NCI-H1417 (cell line): ENCODE results near the gene RFX5.

ENCODE experiments used
- DNase-seq, 3 experiments: peaks; one replicate each; lab custom pipeline; 2025; lab: John Stamatoyannopoulos, UW

RFX5 gene

DNA sequence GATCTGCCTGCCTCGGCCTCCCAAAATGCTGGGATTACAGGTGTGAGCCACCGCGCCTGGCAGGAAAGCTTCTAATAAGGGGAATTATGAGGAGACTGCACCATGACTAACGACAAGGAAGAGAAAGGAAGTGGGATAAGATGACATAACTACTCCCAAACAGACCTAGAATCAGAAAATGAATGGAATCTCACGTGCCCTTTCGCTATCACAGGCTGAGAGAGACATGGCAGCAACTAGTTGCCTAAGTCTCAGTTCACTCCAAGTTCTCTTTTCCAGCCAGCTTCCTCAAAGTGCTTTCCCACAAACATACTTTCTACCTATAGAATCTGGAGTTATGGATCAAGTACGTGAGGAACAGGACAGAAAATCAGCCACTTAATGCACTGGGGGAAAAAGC lies 21.8 kb downstream of the RFX5 start:
- DNase-seq: no peak

- DNase-seq: no peak
These were observed 22.6 kb downstream of the RFX5 start for GRCh38 chr1:151324390-151324930.

DNA sequence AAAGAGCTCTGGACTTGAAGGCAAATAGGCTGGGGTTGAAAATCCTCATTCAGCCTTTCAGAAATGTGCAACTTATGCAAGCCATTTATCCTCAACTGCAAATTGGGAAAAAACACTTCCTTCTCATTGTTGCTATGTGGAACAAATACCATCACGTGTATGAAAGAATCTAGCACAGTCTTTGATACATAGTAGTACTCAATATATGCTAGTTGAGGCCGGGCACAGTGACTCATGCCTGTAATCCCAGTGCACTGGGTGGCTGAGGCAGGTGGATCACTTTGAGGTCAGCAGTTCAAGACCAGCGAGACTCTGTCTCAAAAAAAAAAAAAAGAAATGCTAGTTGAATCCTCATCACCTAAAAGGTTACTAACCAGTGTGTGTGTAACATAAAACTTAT lies 28.1 kb downstream of the RFX5 start:
- no peak for DNase-seq

DNA sequence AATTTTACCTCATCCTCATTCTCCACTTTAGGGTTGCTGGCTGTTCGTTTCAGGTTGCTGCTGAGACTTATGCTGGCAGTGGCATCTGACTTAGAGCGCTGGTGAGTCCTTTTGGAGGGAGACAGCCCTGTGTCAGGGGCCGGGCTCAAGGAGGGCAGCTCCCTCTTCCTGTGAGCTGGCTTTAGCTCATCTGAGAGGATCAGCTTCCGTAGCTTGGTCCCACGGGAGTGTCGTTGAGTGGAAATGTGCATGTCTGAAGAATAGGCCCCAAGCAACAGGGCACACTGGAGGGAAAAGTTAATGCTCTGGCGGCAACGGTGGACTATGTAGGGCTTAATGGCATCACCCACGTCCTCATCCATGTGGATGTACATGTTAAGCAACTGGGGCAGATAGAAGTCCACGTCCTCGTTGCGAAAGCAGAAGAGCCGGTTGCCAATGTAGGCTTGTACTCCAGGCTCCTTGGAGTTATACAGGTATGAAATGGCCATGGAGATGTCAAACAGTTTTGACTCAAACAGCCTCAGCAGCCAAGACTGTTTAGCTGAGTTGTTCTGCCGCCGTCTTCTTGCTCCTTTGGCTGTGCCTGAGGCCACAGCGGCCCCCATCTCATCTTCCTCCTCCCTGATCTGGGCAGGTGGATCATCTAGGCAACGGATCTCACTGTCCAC lies 31.4 kb downstream of the RFX5 start:
- no peak for DNase-seq

DNA sequence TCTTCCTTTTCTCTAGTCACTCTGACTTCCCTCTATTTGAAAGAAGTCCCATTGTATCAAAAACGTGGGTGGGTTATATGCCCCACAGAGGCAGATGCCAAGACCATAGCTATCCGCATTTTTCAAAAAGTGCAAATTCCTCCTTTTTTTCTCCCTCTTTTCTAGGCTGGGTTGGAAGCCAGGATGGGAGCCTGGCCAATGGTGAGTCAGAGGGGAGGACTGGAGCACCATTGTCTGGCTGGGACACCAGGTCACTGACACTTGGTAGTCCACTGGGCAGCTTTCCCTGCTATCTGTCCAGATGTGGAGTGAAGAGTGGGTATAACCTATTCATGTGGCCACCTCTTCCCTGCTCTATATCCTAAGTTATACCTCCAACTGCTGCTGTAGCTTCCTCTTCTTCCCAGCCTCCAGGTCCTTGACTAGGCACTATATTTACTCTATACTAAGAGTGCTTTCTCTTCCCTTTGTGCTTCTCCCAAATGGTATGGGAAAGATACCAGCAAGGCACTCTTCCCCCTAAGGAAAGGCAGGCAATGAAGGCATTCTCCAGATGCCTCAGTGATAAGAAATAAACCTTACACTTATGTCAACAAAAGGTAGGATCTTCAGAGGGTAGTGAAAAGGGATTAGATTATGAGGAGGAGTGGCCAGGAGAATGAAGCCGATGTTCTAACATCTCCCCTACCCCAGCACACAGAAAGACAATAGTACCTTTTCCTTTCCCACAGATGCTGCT lies 32.7 kb downstream of the RFX5 start:
- no peak for DNase-seq

- DNase-seq: no peak
These were observed 33.6 kb downstream of the RFX5 start for GRCh38 chr1:151313501-151313900.

DNA sequence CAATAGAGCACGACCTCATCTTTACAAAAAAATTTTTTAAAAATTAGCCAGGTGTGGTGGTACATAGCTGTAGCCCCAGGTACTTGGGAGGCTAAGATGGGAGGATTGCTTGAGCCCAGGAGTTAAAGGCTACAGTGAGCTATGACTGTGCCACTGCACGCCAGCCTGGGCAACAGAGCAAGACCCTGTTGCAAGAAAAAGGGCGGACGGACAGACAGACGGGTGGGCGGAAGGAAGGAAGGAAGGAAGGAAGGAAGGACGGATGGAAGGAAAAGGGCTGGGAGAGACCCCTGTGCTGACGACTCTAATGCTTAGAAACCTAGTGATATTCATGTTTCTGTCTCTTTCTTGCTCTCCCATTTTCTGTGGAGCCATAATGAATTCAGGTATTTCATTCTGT lies 34.2 kb downstream of the RFX5 start:
- no peak for DNase-seq

DNA sequence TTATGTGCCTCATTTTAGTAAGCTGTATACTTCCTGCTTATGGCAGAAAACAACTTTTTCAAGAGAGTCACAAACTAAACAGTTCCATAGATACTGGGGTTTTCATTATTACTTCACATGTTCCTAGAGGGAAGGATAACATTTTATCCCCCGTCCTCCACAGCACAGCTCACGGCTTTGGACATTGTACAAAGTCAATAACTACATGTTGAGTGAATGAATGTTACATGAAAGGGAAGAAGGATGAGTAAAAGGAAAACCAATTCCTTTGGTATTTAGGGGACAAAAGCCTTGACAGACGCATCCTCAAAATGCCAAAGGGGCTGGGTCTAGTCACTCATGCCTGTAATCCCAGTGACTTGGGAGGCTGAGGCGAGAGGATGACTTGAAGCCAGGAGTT lies 34.6 kb downstream of the RFX5 start:
- DNase-seq: no peak

DNA sequence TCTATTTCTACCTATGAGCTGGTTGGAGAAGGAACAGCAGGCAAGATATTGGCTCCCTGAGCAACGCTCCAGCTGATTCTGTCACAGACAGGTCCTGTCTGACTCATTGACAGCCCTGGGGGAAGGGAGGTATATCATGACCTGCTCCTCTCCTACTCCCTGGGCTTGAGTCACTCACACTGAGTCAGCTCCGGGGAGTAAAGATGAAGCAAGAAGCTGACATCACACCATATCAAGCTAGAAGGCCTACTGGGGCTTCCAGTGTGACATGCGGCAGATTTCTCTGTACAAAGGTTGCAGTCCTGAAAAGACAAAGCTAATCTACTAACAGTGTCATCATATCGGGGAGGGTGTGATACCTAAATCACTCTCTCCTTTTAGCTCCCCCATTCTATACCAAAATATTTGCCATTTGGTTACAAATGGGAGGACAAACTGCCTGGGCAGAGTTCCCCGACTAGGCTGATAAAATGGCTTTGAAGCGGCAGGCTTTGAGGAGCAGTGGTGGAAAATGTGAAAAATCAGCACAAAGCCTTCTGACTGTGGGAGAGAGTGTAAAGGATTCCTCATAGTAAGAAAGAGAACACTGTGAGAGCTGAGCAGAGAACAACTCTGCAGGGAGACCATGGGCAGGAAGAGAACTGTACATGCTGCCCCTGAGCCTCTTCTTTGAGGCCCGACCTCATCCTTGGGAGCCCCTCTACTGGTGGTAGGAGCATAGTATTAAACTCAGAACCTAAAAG lies 35.3 kb downstream of the RFX5 start:
- no peak for DNase-seq

DNA sequence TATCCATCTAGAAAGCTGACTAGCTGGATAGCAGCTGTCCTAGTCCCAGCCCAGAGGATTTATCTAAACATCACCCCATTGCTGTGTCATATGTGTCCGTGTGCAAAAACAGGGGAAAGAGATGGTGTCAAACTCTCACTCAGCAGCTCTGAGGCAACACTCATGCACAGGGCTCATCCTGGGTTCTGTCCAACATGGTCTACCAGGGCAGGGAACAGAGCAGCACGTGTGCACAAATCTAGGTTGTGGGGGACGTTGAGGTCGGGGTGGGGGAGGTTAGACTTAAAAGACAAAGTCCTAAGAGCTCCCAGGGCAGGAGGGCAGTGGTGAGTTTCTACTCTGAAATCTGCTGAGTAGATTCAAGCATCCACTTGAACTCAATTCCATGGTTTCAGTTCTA lies 36.0 kb downstream of the RFX5 start:
- no peak for DNase-seq

DNA sequence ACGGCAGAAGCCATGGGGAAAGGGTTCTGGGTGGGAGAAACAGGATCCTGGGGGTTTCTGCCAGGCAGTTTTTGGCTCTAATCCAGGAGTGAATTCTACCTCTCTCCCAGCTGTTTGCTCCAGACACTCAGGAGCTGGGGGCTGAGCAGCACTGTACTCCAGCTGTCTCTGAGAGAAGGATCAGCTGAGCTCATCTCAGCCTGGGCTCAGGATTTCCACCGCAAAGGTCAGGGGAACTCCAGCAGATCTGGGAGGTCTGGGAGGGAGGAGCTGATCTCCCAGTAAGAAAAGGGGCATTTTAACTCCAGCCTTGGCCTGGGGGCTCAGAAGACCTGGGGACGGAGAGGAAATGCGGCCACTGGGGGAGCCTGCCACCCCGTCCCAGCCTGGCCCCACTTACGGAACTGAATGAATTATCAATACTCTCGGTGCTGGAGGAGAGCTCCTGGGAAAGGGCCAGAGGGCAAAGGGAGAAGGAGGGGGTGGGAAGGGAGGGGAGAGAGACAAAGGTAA lies 37.2 kb downstream of the RFX5 start:
- DNase-seq: no peak

- no peak for DNase-seq
These were observed 52.1 kb downstream of the RFX5 start for GRCh38 chr1:151294742-151295462.

- DNase-seq: no peak
These were observed 54.0 kb downstream of the RFX5 start for GRCh38 chr1:151293093-151293492.

- no peak for DNase-seq
These were observed 54.6 kb downstream of the RFX5 start for GRCh38 chr1:151292207-151293030.

- no peak for DNase-seq
These were observed 56.2 kb downstream of the RFX5 start for GRCh38 chr1:151290709-151291303.
